LNCAP (cell line): ENCODE measurements around the gene PARD3B.

Experiments used
- CTCF ChIP-seq: fragments of 450-650 bp; IDR thresholded peaks from 2 replicates; pipeline ENCODE4 v1.5.1; 2017; ENCODE audit warnings: mild to moderate bottlenecking

Gene PARD3B

GRCh38 chr2:205545971-205546816 lies 1000.9 kb downstream of the PARD3B start:
- no peak for TF ChIP-seq CTCF

- no peak for TF ChIP-seq CTCF
Observed at GRCh38 chr2:205555566-205556230, 1010.4 kb downstream of the PARD3B start.

- TF ChIP-seq CTCF: no peak
Observed at GRCh38 chr2:205556357-205556756, 1011.1 kb downstream of the PARD3B start.

GRCh38 chr2:205556841-205557539 lies 1011.7 kb downstream of the PARD3B start:
- no peak for TF ChIP-seq CTCF

- TF ChIP-seq CTCF: no peak
Observed at GRCh38 chr2:205557873-205558272, 1012.6 kb downstream of the PARD3B start.

GRCh38 chr2:205561441-205561840 lies 1016.2 kb downstream of the PARD3B start:
- no peak for TF ChIP-seq CTCF

- peak; percentile 43; the same call in 1 of the 2 replicates for TF ChIP-seq CTCF
Observed at GRCh38 chr2:205563646-205564045, 1018.4 kb downstream of the PARD3B start.
